HG03139 (cell line): ENCODE data around the gene CGB1.
"Not testable (repeated sequence)": the region's sequence is repeated elsewhere in the genome, so short reads cannot be mapped to it uniquely, and the experiment has no call there.

Experiments
- ATAC-seq: cut with Tn5 transposase; IDR thresholded peaks from one replicate; pipeline ENCODE4 v1.9.1; 2021; ENCODE audit not compliant: unreplicated experiment

Gene CGB1

DNA sequence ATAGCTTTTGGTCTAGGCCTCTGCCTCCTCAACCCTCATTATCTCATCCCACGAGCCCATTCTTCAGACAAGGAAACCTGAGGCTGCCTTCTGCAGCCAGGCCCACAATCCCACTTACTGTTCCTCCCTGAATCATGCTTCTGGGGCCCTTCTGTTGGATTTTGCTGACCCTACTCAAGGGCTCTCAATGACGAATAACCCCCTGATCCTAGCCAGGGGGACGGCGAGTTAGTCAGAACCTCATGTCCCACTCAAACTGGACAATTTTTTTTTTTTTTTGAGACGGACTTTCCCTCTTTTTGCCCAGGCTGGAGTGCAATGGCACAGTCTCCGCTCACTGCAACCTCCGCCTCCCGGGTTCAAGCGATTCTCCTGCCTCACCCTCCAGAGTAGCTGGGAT is 14.6 kb downstream of the CGB1 start:
- ATAC-seq = no peak

DNA sequence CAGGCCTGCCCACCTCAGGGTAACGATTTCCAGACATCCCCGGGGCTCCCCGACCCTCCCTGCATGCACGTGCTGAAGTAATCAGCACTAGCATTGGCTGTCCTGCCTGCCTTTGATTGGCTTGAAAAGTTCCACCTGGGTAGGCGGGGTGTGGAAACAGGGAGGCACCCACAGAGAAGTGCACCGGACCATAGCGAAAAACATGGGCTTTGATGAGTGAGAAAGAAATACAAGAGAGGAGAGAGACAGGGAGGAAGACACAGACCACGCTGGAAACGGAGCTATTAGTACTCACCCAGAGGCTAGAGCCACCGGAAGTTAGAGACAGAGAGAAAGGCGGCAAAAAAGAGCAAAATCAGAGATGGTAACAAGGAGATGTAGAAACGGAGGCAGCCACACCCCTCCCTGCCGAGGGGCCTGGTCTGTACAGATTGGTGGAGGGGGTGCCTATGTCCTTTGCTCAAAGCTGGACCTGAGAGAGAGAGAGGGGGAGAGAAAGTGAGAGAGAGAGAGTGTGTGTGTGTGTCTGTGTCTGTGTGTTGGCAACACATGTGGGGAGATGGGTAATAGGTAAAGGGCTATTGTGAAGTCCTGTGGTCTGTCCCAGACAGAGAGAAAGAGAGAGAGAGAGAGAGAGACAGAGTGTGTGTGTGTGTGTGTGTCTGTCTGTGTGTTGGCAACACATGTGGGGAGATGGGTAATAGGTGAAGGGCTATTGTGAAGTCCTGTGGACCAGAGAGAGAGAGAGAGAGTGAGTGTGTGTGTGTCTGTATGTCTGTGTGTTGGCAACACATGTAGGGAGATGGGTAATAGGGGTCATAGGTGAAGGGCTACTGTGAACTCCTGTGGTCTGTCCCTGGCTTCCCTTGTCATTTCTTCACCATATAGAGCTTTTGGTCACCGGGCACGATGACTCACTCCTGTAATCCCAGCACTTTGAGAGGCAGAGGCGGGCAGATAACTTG is 15.5 kb downstream of the CGB1 start:
- no peak for ATAC-seq

GRCh38 chr19:49020342-49020741 is 16.4 kb downstream of the CGB1 start:
- no peak for ATAC-seq

GRCh38 chr19:49019242-49019932 is 17.3 kb downstream of the CGB1 start:
- ATAC-seq = no peak

- ATAC-seq = not testable (repeated sequence)
These were observed 18.1 kb downstream of the CGB1 start for GRCh38 chr19:49018388-49019241.

- no peak for ATAC-seq
These were observed 18.9 kb downstream of the CGB1 start for GRCh38 chr19:49017666-49018351.

DNA sequence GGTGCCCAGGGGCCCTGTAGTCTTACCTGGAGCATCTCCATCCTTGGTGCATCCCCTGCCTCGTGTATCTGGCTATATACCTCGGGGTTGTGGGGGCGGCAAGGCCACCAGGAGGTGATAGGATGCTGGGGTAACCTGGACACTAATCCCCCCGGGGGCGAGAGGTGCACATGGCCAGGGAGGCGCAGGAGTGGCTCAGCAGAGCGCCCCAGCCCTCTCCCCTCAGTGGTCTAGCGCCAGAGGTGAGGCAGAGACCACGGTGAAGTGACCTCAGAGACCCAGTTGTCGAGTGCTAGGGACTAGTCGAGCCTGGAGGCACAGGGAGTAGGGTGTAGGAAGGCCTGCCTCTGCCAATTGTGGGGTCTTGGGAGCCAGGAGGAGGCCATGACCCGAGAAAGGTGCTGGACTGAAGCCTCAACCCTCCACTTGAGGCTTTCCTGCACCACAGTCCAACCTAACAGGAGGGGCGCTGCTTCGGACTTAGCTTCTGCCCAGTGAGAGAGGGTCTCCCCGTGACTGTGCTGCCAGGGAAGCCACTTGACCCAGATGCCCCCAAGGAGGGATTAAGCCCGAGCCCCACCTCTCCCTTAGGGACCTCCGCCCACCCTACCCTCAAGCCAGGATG is 19.5 kb downstream of the CGB1 start, which contains the start of gene LHB:
Gene LHB, minus strand, starts transcription at position 51 of the 625 bp plus-strand sequence. Its CDS starts 10 bp downstream, at position 41.
- ATAC-seq = no peak

GRCh38 chr19:49016067-49016839 is 20.4 kb downstream of the CGB1 start:
- ATAC-seq = no peak

GRCh38 chr19:49014870-49015255 is 21.8 kb downstream of the CGB1 start:
- ATAC-seq = no peak

- no peak for ATAC-seq
These were observed 22.4 kb downstream of the CGB1 start for GRCh38 chr19:49014123-49014869.

- ATAC-seq = no peak
These were observed 25.5 kb downstream of the CGB1 start for GRCh38 chr19:49011194-49011593.

DNA sequence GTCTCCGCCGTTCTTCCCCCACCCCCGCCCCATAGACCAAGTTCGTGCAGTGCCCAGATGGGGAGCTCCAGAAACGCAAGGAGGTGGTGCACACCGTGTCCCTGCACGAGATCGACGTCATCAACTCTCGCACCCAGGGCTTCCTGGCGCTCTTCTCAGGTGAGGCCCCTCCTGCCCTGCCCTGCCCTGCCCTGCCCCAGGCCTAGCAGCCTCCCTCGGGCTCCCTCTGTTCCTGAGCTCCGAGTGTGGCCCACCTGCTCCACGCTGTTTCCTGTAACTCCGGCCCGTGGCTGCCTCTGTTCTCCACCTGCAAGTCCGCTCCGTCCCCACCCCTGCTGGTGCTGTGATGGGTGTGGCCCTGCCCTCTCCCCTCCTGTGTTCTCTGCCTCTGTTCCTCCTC is 26.2 kb downstream of the CGB1 start:
- no peak for ATAC-seq

DNA sequence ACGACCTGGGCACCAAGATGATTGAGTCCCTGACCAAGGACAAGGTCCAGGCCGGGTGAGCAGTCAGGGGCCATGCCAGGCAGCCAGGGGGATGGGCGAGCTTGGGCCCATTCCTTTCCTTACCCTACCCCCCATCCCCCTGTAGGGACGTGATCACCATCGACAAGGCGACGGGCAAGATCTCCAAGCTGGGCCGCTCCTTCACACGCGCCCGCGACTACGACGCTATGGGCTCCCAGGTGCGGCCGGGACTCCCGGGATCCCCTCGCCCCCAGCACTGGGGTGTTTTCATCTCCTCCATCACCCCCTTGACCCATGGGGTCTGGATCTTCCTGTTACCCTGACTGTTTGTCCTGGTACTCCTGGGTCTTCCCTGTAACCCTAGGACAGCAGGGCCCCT is 26.9 kb downstream of the CGB1 start:
- no peak for ATAC-seq

DNA sequence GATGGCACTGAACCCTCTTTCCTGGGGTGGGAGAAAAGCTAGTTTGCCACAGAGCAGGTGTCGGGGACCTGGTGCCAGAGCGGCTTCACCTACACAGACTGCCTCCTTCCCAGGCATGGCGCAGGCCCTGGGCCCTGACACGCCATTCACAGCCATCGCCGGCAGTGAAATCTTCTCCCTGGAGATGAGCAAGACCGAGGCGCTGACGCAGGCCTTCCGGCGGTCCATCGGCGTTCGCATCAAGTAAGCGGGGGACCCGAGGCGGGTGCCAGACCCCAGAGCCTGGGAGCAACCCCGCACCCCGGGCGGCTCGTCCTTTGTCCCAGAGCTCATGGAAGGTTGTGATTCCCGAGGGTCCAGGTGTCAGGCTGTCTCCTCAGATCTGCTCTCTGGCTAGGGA is 29.8 kb downstream of the CGB1 start:
- ATAC-seq = no peak

DNA sequence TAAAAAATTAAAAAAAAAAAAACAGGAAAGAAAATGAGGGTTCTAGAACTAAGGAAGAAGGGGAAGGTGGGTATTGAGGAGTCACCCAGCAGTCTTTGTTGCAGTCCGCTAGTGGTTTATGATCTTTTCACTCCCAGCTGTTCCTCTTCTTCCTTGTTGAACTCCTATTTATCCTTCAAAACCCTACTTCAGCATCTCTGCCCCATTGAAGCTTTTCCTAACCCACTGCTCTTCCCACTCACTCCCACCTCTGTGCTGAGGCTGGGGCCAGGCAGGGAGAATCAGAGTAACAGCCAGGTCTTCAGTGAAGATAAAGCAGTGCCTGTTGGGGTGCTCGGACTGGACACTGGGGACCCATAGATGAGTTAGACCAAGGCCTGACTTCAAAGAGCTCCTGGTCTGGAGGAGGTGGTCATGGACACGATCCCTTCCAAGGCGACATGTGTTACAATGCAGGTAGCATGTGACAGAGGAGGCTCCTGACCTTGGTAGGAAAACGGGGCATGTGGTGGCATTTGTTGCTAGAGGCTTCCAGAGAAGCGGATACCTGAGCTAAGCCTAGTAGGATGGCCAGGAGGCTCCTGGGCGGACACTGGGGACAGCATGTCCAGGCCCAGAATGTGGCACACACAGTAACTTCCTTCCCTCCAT is 31.6 kb downstream of the CGB1 start:
- no peak for ATAC-seq

GRCh38 chr19:49004133-49004532 is 32.6 kb downstream of the CGB1 start:
- ATAC-seq = no peak

DNA sequence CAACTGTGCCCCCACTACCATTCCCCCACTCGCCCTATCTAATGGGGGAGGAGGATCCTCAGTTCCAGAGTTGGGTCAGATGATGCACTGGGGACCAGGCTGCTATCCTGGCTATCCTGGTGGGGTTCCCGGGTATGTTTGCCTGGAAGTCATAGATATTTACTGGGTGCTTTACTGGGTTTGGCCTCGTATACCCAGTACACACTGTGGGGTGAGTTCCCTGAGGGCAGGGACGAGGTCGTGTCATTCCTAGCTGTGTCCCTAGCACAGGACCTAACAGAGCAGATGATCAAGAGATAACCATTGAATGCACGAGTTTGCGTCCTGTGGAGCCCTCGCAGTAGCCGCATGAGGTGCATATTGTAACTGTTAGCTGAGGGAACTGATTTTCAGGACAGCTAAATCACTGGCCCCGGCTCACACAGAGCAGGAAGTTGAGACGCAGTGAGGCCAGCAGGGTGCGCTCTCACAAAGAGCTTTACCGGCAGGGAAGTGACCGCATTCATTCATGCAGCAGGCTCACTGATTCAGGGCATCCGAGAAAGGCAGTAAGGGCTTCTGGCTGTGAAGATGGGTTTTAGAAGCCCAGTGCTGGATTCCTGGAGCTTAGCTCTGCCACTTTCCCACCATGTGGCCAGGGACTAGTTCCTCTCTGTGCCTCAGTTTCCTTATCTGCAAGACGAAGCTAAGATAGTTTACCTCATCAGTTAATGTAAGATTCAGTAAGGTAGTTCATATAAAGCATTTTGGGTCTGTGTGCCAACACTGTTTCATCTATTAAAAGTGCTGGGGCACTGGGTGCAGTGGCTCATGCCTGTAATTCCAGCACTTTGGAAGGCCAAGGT is 37.0 kb downstream of the CGB1 start:
- ATAC-seq = no peak
